ENCODE data around the gene SPANXC. TPM values are rescaled to one million over a fixed set of nuclear protein-coding genes. Genes with fewer than 3 reads are reported as not detected.

Gene SPANXC
- total RNA-seq, 2 experiments from 2014 or later: not detected

- Mint-ChIP-seq H3K27ac (no peak overlapping the region), H3K4me1 (ENCODE audit: low read depth) (no peaks in the 10 kb centered on the region), H3K9me3 (peaks cover 5% of the 10 kb centered on the region), H3K4me3 (no peak overlapping the region), H3K27me3 (no peaks in the 10 kb centered on the region), H3K36me3 (ENCODE audit: low read depth) (no peaks in the 10 kb centered on the region)
- no peak overlapping the region for H3K4me3 ChIP-seq (ENCODE audit: low read length)
- DNase-seq: no peak
- H3K27me3 ChIP-seq (ENCODE audit: control insufficient read depth in 1 of 2, insufficient read depth in 2 of 2, low read length in 2 of 2): no peaks in the 10 kb centered on the region
- ChIA-PET CTCF (no interaction called here), POLR2A (no interaction called here)
- no peak for ATAC-seq (ENCODE audit: poor library complexity)
- H3K4me1 ChIP-seq (ENCODE audit: insufficient read depth, low read length): no peaks in the 10 kb centered on the region
- H3K9me3 ChIP-seq (ENCODE audit: control insufficient read depth in 1 of 2, insufficient read depth in 1 of 2, low read length in 2 of 2): no peaks in the 10 kb centered on the region
- H3K27ac ChIP-seq (ENCODE audit: low read depth in 1 of 2, low read length in 2 of 2): no peak overlapping the region
- TF ChIP-seq CTCF (IDR thresholded peaks at IDR 0.05): no peak
- intact Hi-C loops (cut with DNase I, micrococcal nuclease): no loop called here
- no peaks in the 10 kb centered on the region for H3K36me3 ChIP-seq (ENCODE audit: insufficient read depth, low read length)
These were observed 15.8 kb upstream of the SPANXC start for GRCh38 chrX:141258080-141258479.

- H3K9me3 Mint-ChIP-seq: no peaks in the 10 kb centered on the region
These were observed 20.7 kb downstream of the SPANXC start for GRCh38 chrX:141221611-141222010.

GRCh38 chrX:141220342-141221008 is 21.8 kb downstream of the SPANXC start:
- intact Hi-C loops (cut with DNase I, micrococcal nuclease): no loop called here
- no peak overlapping the region for H3K4me3 Mint-ChIP-seq
- TF ChIP-seq CTCF (IDR thresholded peaks at IDR 0.05): no peak
- no peaks in the 10 kb centered on the region for H3K27me3 Mint-ChIP-seq
- POLR2A ChIA-PET: no interaction called here
- no peak overlapping the region for H3K27ac Mint-ChIP-seq
- DNase-seq (no peak), ATAC-seq (ENCODE audit: poor library complexity) (no peak)
- Histone ChIP-seq H3K9me3 (ENCODE audit: control insufficient read depth in 1 of 2, insufficient read depth in 1 of 2, low read length in 2 of 2) (no peaks in the 10 kb centered on the region), H3K27me3 (ENCODE audit: control insufficient read depth in 1 of 2, insufficient read depth in 2 of 2, low read length in 2 of 2) (no peaks in the 10 kb centered on the region), H3K4me3 (ENCODE audit: low read length) (no peak overlapping the region), H3K27ac (ENCODE audit: low read depth in 1 of 2, low read length in 2 of 2) (no peak overlapping the region), H3K36me3 (ENCODE audit: insufficient read depth, low read length) (no peaks in the 10 kb centered on the region), H3K4me1 (ENCODE audit: insufficient read depth, low read length) (no peaks in the 10 kb centered on the region)
- no peaks in the 10 kb centered on the region for H3K4me1 Mint-ChIP-seq (ENCODE audit: low read depth)
- no peaks in the 10 kb centered on the region for H3K9me3 Mint-ChIP-seq
- CTCF ChIA-PET: no interaction called here
- no peaks in the 10 kb centered on the region for H3K36me3 Mint-ChIP-seq (ENCODE audit: low read depth)

More at GRCh38 chrX:141221611-141222010, 20.7 kb downstream of the SPANXC start:
- no peak for DNase-seq
- H3K4me3 Mint-ChIP-seq: no peak overlapping the region
- intact Hi-C loops (cut with DNase I, micrococcal nuclease): no loop called here
- no peak for TF ChIP-seq CTCF (IDR thresholded peaks at IDR 0.05)
- no peaks in the 10 kb centered on the region for H3K4me1 Mint-ChIP-seq (ENCODE audit: low read depth)
- no peak for ATAC-seq (ENCODE audit: poor library complexity)
- Histone ChIP-seq H3K4me3 (ENCODE audit: low read length) (no peak overlapping the region), H3K9me3 (ENCODE audit: control insufficient read depth in 1 of 2, insufficient read depth in 1 of 2, low read length in 2 of 2) (no peaks in the 10 kb centered on the region), H3K4me1 (ENCODE audit: insufficient read depth, low read length) (no peaks in the 10 kb centered on the region), H3K27me3 (ENCODE audit: control insufficient read depth in 1 of 2, insufficient read depth in 2 of 2, low read length in 2 of 2) (no peaks in the 10 kb centered on the region), H3K36me3 (ENCODE audit: insufficient read depth, low read length) (no peaks in the 10 kb centered on the region), H3K27ac (ENCODE audit: low read depth in 1 of 2, low read length in 2 of 2) (no peak overlapping the region)
- no peaks in the 10 kb centered on the region for H3K27me3 Mint-ChIP-seq
- CTCF ChIA-PET: no interaction called here
- POLR2A ChIA-PET: no interaction called here
- H3K27ac Mint-ChIP-seq: no peak overlapping the region
- H3K36me3 Mint-ChIP-seq (ENCODE audit: low read depth): no peaks in the 10 kb centered on the region

Measured in CD4-positive, alpha-beta T cell (primary cell).